ENCODE measurements around the gene SCYL3. TPM values are rescaled to one million over a fixed set of nuclear protein-coding genes. Genes with fewer than 3 reads are reported as not detected.

Gene SCYL3
- total RNA-seq, 1 donor from 2014 or later, result 5.6 TPM

- intact Hi-C loops (cut with DNase I), result no loop called here
- ATAC-seq (no peak), DNase-seq (ENCODE audit: missing footprints) (no peak)
These were observed 9.1 kb upstream of the SCYL3 start for GRCh38 chr1:169902751-169903150.

GRCh38 chr1:169901115-169901514, 7.4 kb upstream of the SCYL3 start:
- intact Hi-C loops (cut with DNase I), result no loop called here
- DNase-seq (ENCODE audit: missing footprints) (no peak), ATAC-seq (no peak)

- ATAC-seq, result no peak
- DNase-seq (ENCODE audit: missing footprints), result no peak
- intact Hi-C loops (cut with DNase I), result no loop called here
These were observed 6.9 kb upstream of the SCYL3 start for GRCh38 chr1:169900571-169900970.

GRCh38 chr1:169899519-169900217, 6.0 kb upstream of the SCYL3 start:
- ATAC-seq (no peak), DNase-seq (ENCODE audit: missing footprints) (no peak)
- intact Hi-C loops (cut with DNase I), result no loop called here

GRCh38 chr1:169896013-169896412, 2.3 kb upstream of the SCYL3 start:
- no peak for DNase-seq (ENCODE audit: missing footprints)

GRCh38 chr1:169894424-169895145, 889 bp upstream of the SCYL3 start:
- DNase-seq (ENCODE audit: missing footprints), result no peak
- no peak for ATAC-seq
- intact Hi-C loops (cut with DNase I), result loop anchor here (5.0 kb wide), 1 partner anchor 407 kb away; the partner anchor contains the start of gene SLC19A2

More at GRCh38 chr1:169896013-169896412, 2.3 kb upstream of the SCYL3 start:
- intact Hi-C loops (cut with DNase I), result no loop called here
- no peak for ATAC-seq

GRCh38 chr1:169892927-169893644, 610 bp downstream of the SCYL3 start:
- intact Hi-C loops (cut with DNase I), result loop anchor here (5.0 kb wide), 1 partner anchor 406 kb away; the partner anchor contains the start of gene SLC19A2
- ATAC-seq (peak; percentile 4), DNase-seq (ENCODE audit: missing footprints) (peak; percentile 77)

- no peak for ATAC-seq
- intact Hi-C loops (cut with DNase I), result loop anchor here (5.0 kb wide), 1 partner anchor 405 kb away; the partner anchor contains the start of gene SLC19A2
These were observed 1.3 kb downstream of the SCYL3 start for GRCh38 chr1:169892176-169892926.

GRCh38 chr1:169891539-169891885, 2.2 kb downstream of the SCYL3 start:
- no peak for ATAC-seq
- intact Hi-C loops (cut with DNase I), result loop anchor here (5.0 kb wide), 1 partner anchor 404 kb away; the partner anchor contains the start of gene SLC19A2

More at GRCh38 chr1:169892176-169892926, 1.3 kb downstream of the SCYL3 start:
- no peak for DNase-seq (ENCODE audit: missing footprints)

GRCh38 chr1:169890761-169891538, 2.7 kb downstream of the SCYL3 start:
- no peak for ATAC-seq
- intact Hi-C loops (cut with DNase I), result loop anchor here (5.0 kb wide), 1 partner anchor 404 kb away; the partner anchor contains the start of gene SLC19A2
- DNase-seq (ENCODE audit: missing footprints), result no peak

More at GRCh38 chr1:169891539-169891885, 2.2 kb downstream of the SCYL3 start:
- DNase-seq (ENCODE audit: missing footprints), result no peak

GRCh38 chr1:169889871-169890270, 3.8 kb downstream of the SCYL3 start:
- intact Hi-C loops (cut with DNase I), result loop anchor here (5.0 kb wide), 1 partner anchor 403 kb away; the partner anchor contains the start of gene SLC19A2
- DNase-seq (ENCODE audit: missing footprints), result no peak
- ATAC-seq, result no peak

GRCh38 chr1:169886931-169887330, 6.8 kb downstream of the SCYL3 start:
- intact Hi-C loops (cut with DNase I), result no loop called here
- DNase-seq (ENCODE audit: missing footprints) (no peak), ATAC-seq (no peak)

GRCh38 chr1:169886422-169886821, 7.3 kb downstream of the SCYL3 start:
- no peak for DNase-seq (ENCODE audit: missing footprints)
- no peak for ATAC-seq
- intact Hi-C loops (cut with DNase I), result no loop called here

GRCh38 chr1:169885207-169885606, 8.5 kb downstream of the SCYL3 start:
- intact Hi-C loops (cut with DNase I), result no loop called here
- ATAC-seq, result no peak
- DNase-seq (ENCODE audit: missing footprints), result no peak

GRCh38 chr1:169884634-169885033, 9.1 kb downstream of the SCYL3 start:
- intact Hi-C loops (cut with DNase I), result no loop called here
- ATAC-seq (no peak), DNase-seq (ENCODE audit: missing footprints) (no peak)

GRCh38 chr1:169882039-169882511, 11.6 kb downstream of the SCYL3 start:
- intact Hi-C loops (cut with DNase I), result no loop called here
- DNase-seq (ENCODE audit: missing footprints) (peak; percentile 56), ATAC-seq (no peak)

- intact Hi-C loops (cut with DNase I), result no loop called here
- no peak for DNase-seq (ENCODE audit: missing footprints)
- ATAC-seq, result no peak
These were observed 14.5 kb downstream of the SCYL3 start for GRCh38 chr1:169879034-169879840.

Measured in Right ventricle myocardium inferior (tissue), 1 donor.